GM23248 (cell line): ENCODE measurements around the gene ALG1.

ENCODE experiments used
- EZH2 ChIP-seq: fragments of 200-600 bp; sonication (generic); IDR thresholded peaks from 2 replicates; pipeline ENCODE4 v1.6.1; 2018; ENCODE audit warnings: antibody characterized with exemption, mild to moderate bottlenecking; ENCODE audit not compliant: insufficient read depth, poor library complexity, severe bottlenecking
- EZH2phosphoT487 ChIP-seq: fragments of 200-600 bp; sonication (generic); IDR thresholded peaks from 2 replicates; pipeline ENCODE4 v1.6.1; 2018; ENCODE audit warnings: antibody characterized with exemption, moderate library complexity, mild to moderate bottlenecking, low read depth; ENCODE audit not compliant: insufficient read depth

DNA sequence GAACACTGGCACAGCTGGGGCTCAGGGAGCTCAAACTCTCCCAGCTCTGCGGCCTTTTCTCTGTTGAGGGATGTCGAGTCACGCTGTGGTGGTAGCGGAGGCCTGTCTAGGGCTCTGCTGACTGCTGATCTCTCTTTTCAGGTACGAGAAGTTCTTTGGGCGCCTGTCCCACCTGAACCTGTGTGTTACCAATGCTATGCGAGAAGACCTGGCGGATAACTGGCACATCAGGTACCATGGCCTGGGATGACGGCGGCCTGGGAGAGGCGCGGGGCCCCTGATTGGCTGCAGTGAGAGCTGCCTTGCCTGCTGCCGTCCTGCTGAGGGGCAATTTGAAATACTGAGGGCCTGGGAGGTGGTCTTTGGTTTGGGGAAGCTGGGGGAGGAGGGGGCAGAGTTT, 5.7 kb downstream of the ALG1 start:
- no peak for TF ChIP-seq EZH2
- TF ChIP-seq EZH2phosphoT487 = no peak
